ENCODE results near the gene CNIH1.

DNA sequence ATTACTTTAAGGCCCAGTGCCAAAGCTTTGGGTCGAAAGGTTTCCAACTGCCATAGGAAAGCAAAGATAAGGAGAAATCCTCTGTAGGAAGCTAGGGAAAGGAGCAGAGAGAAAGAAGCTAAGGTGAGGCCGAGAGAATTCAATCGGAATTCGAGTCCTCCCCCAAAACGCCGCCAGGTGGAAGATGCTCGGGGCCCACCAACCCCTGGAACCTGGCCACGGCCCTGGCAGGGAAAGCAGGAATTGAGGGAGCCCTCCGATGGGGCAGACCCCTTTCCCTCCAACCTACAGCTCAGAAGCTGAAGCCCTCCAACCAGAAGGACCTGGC lies 47.1 kb upstream of the CNIH1 start:
- TF ChIP-seq, protein P1, sequence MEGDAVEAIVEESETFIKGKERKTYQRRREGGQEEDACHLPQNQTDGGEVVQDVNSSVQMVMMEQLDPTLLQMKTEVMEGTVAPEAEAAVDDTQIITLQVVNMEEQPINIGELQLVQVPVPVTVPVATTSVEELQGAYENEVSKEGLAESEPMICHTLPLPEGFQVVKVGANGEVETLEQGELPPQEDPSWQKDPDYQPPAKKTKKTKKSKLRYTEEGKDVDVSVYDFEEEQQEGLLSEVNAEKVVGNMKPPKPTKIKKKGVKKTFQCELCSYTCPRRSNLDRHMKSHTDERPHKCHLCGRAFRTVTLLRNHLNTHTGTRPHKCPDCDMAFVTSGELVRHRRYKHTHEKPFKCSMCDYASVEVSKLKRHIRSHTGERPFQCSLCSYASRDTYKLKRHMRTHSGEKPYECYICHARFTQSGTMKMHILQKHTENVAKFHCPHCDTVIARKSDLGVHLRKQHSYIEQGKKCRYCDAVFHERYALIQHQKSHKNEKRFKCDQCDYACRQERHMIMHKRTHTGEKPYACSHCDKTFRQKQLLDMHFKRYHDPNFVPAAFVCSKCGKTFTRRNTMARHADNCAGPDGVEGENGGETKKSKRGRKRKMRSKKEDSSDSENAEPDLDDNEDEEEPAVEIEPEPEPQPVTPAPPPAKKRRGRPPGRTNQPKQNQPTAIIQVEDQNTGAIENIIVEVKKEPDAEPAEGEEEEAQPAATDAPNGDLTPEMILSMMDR (IDR thresholded peaks at IDR 0.05), result peak in 2 of 5 experiments; percentile 8 to 24
- TF ChIP-seq POLR2A (IDR thresholded peaks at IDR 0.05), result no peak

All from transverse colon (tissue), 3 donors.